MG63 (cell line): ENCODE data around the gene TERT. TPM values are rescaled to one million over a fixed set of nuclear protein-coding genes. Genes with fewer than 3 reads are reported as not detected.

ENCODE experiments used
- DNase-seq: peaks from one replicate; pipeline ENCODE4 v3.0.0-alpha.2; 2020
- H3K27me3 ChIP-seq: fragments of 250-450 bp; sonication (Bioruptor Pico); 2 replicates; pipeline ENCODE4 v1.5.1; 2020; ENCODE audit warnings: mild to moderate bottlenecking, moderate library complexity
- H3K36me3 ChIP-seq: fragments of 250-450 bp; sonication (Bioruptor Pico); 2 replicates; pipeline ENCODE4 v1.5.1; 2020; ENCODE audit warnings: mild to moderate bottlenecking, moderate library complexity
- H3K4me3 ChIP-seq: fragments of 250-450 bp; sonication (Bioruptor Pico); 2 replicates; pipeline ENCODE4 v1.5.1; 2020; ENCODE audit warnings: mild to moderate bottlenecking, moderate library complexity
- H3K9me3 ChIP-seq: fragments of 250-450 bp; sonication (Bioruptor Pico); 2 replicates; pipeline ENCODE4 v1.5.1; 2020; ENCODE audit warnings: mild to moderate bottlenecking, moderate library complexity
- total RNA-seq: library from RNA; depleted of rRNA; stranded (reverse); fragments of >200 nt; shearing (Covaris generic); gene quantifications from 2 replicates; pipeline ENCODE4 v1.2.3, GENCODE V29; 2014; ENCODE audit warnings: low replicate concordance; rRNA removed

TERT gene
- total RNA-seq, 1 experiment from 2014 or later = 2.4 TPM

GRCh38 chr5:1207555-1207954 lies 87.3 kb downstream of the TERT start:
- H3K36me3 ChIP-seq = no peaks in the 10 kb centered on the region
- no peak overlapping the region for H3K4me3 ChIP-seq
- H3K27me3 ChIP-seq = peaks cover 13% of the 10 kb centered on the region
- H3K9me3 ChIP-seq = no peaks in the 10 kb centered on the region
- DNase-seq = no peak

DNA sequence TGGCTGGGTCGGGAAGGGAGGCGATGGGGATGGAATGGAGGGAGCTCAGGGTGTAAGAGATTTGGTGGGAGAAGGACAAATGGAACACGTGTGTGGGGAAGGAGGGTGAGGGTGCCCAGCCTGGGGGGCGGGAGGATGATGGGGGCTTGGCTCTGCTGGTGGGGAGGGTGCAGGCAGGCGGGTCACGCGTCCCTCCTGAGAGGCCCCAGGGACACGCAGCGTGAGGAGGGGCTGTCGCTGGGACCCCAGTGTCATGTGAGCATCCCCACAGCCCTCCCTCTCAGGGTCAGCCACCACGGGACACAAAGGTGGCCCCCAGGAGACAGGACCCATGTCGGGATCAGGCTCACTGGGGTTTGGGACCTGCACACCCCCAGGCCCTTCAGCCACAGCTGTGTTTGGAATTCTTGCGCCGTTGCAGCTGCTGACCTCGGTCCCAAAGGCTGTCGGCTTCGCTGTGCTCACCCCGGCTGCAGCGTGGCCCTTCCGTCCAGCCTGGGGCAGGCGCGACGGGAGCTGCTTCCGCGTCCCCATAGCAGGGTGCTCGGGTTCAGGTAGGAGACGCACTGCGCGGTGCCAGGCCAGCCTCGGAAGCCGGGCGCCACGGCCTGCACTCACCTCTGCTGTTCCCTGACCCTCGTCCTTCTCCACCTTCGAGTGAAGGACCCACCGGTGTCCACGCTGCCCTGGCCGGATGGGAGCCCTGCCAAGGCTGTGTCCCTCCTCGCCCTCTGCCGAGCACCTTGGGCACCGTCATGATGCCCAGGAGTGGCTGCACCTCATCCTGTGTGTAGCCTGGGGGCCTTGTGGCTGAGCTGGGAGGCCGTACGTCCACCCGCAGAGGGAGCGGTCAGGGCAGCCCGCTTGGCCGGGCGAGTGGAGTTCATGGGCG lies 88.1 kb downstream of the TERT start:
- no peak for DNase-seq
- Histone ChIP-seq H3K27me3 (peaks cover 13% of the 10 kb centered on the region), H3K9me3 (no peaks in the 10 kb centered on the region), H3K36me3 (no peaks in the 10 kb centered on the region), H3K4me3 (no peak overlapping the region)

GRCh38 chr5:1205255-1206180 lies 89.3 kb downstream of the TERT start:
- Histone ChIP-seq H3K36me3 (no peaks in the 10 kb centered on the region), H3K27me3 (peaks cover 13% of the 10 kb centered on the region), H3K4me3 (no peak overlapping the region), H3K9me3 (no peaks in the 10 kb centered on the region)
- DNase-seq = no peak

- peak; percentile 56 for DNase-seq
- H3K27me3 ChIP-seq = peaks cover 13% of the 10 kb centered on the region
- no peak overlapping the region for H3K4me3 ChIP-seq
- H3K36me3 ChIP-seq = no peaks in the 10 kb centered on the region
- no peaks in the 10 kb centered on the region for H3K9me3 ChIP-seq
Measured at GRCh38 chr5:1204693-1205242, 90.1 kb downstream of the TERT start.

- Histone ChIP-seq H3K27me3 (peaks cover 16% of the 10 kb centered on the region), H3K4me3 (no peak overlapping the region), H3K36me3 (no peaks in the 10 kb centered on the region), H3K9me3 (no peaks in the 10 kb centered on the region)
- DNase-seq = no peak
Measured at GRCh38 chr5:1203968-1204692, 90.7 kb downstream of the TERT start.

DNA sequence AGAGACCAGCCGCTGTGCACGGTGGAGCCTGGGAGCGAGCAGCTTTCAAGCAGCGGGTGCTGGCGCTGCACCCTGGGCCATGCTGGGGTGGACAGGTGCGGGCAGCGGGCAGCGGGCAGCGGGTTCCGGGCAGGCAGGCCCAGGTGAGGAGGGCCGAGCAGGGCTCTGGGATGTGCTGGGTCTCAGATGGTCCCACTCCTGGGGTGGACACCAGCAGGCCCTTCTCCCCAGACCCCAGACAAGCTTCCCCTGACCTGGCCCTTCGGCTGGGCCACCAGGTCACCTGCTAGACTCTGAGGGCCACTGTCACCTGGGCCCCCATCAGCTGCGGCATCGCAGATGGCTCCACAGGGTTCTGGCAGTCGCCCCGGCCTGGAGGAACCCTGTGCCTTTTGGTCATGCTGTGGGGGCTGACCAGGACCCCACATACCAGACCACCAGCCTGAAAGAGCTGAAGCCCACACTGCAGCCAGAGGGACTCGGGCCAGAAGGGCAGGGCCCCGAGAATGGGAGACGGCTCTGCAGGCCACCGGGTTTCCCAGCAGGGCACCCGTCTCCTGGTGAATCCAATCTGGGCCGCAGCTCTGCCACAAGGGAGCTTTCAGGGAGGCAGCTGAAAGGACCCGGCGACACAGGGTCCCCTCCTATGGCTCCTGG lies 91.4 kb downstream of the TERT start:
- H3K9me3 ChIP-seq = no peaks in the 10 kb centered on the region
- peaks cover 20% of the 10 kb centered on the region for H3K27me3 ChIP-seq
- H3K36me3 ChIP-seq = no peaks in the 10 kb centered on the region
- no peak overlapping the region for H3K4me3 ChIP-seq
- DNase-seq = no peak

Other genes starting within 250 kb of the TERT start
- 28.1 and 39.7 TPM in 2 replicates for gene SLC12A7, start 183.0 kb downstream of the TERT start, total RNA-seq
- not detected in 2 replicates for gene SLC6A19, start 93.5 kb downstream of the TERT start, total RNA-seq
- gene SLC6A18, start 69.7 kb downstream of the TERT start, total RNA-seq = not detected in 2 replicates
- 543 and 925 TPM in 2 replicates for gene CLPTM1L, start 50.0 kb upstream of the TERT start, total RNA-seq
- gene SLC6A3, start 150.4 kb upstream of the TERT start, total RNA-seq = not detected in 2 replicates
- gene LPCAT1, start 228.9 kb upstream of the TERT start, total RNA-seq = 130 and 166 TPM in 2 replicates